Astrocyte of the spinal cord (primary cell): Measurements from ENCODE around the gene AIF1L.
"Not testable (repeated sequence)": the region's sequence is repeated elsewhere in the genome, so short reads cannot be mapped to it uniquely, and the experiment has no call there.

ENCODE experiments used
- DNase-seq: peaks from one replicate; pipeline ENCODE4 v3.0.0; 2011; ENCODE audit warnings: low read depth, low spot score
- H3K4me3 ChIP-seq: 2 replicates; pipeline ENCODE4 v1.5.1; 2011; ENCODE audit warnings: low read depth, mild to moderate bottlenecking, low read length, moderate library complexity
- CTCF ChIP-seq: IDR thresholded peaks from 2 replicates; pipeline ENCODE4 v1.5.1; 2012; ENCODE audit warnings: low read depth, mild to moderate bottlenecking, low read length, inconsistent platforms
- in situ Hi-C: cut with HindIII; loops from 2 replicates; pipeline ENCODE4 v1.10.0; 2017; ENCODE audit warnings: low sequenced_read_pairs

AIF1L gene

GRCh38 chr9:131113655-131114054, 17.3 kb downstream of the AIF1L start:
- H3K4me3 ChIP-seq: no peak overlapping the region
- in situ Hi-C loops: no loop called here
- no peak for DNase-seq
- TF ChIP-seq CTCF: no peak

GRCh38 chr9:131114084-131114535, 17.8 kb downstream of the AIF1L start:
- no peak for TF ChIP-seq CTCF
- in situ Hi-C loops: no loop called here
- H3K4me3 ChIP-seq: no peak overlapping the region
- DNase-seq: no peak

- H3K4me3 ChIP-seq, DNase-seq, in situ Hi-C loops: not testable (repeated sequence)
These were observed 19.0 kb downstream of the AIF1L start for GRCh38 chr9:131115360-131115742.

- no peak overlapping the region for H3K4me3 ChIP-seq
- in situ Hi-C loops: no loop called here
- no peak for TF ChIP-seq CTCF
- peak; percentile 7 for DNase-seq
These were observed 20.2 kb downstream of the AIF1L start for GRCh38 chr9:131116281-131117120.

- no peak overlapping the region for H3K4me3 ChIP-seq
- in situ Hi-C loops: no loop called here
- no peak for DNase-seq
- TF ChIP-seq CTCF: no peak
These were observed 20.9 kb downstream of the AIF1L start for GRCh38 chr9:131117121-131117761.

GRCh38 chr9:131117762-131118145, 21.4 kb downstream of the AIF1L start:
- DNase-seq: no peak
- H3K4me3 ChIP-seq: no peak overlapping the region
- no peak for TF ChIP-seq CTCF
- in situ Hi-C loops: no loop called here

GRCh38 chr9:131119600-131119999, 23.3 kb downstream of the AIF1L start:
- no peak for TF ChIP-seq CTCF
- H3K4me3 ChIP-seq: no peak overlapping the region
- in situ Hi-C loops: no loop called here
- DNase-seq: no peak
